ENCODE data around the gene PAQR5. TPM values are rescaled to one million over a fixed set of nuclear protein-coding genes. Genes with fewer than 3 reads are reported as not detected.

PAQR5 gene
- total RNA-seq, 2 donors from 2014 or later = 43.6 to 55.6 TPM

DNA sequence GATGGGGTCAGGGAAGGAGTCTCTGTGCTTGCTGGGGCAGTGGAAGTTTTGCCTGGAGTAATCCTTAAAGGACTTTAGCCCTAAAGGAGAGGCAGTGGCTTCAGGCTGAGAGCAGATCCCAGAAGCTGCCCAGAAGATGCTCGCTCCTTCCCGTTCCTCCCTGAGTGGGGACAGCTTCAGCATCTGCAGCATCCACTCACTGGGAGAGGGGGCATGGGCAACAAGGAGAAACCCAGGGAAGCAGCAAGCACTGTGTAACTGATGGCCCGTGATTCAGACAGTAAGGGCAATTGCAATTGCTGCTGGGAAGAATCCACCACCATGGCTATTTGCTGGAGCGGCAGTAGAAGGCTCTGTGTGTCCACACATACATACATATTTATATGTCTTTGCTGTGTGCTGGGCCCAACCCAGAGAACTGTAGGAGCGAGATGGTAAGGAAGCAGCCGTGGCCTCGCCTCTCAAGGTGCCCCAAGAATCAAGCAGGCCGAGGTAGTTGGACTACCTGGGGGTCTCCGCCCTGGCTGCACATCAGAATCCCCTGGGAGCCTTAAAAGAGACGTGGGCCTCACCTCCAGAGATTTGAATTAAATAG lies 5.8 kb upstream of the PAQR5 start:
- peaks cover 4% of the 10 kb centered on the region for H3K9me3 Mint-ChIP-seq
- peaks cover 30% of the 10 kb centered on the region for H3K27me3 Mint-ChIP-seq (ENCODE audit: insufficient read depth)
- peaks cover 47% of the 10 kb centered on the region for H3K4me1 Mint-ChIP-seq

DNA sequence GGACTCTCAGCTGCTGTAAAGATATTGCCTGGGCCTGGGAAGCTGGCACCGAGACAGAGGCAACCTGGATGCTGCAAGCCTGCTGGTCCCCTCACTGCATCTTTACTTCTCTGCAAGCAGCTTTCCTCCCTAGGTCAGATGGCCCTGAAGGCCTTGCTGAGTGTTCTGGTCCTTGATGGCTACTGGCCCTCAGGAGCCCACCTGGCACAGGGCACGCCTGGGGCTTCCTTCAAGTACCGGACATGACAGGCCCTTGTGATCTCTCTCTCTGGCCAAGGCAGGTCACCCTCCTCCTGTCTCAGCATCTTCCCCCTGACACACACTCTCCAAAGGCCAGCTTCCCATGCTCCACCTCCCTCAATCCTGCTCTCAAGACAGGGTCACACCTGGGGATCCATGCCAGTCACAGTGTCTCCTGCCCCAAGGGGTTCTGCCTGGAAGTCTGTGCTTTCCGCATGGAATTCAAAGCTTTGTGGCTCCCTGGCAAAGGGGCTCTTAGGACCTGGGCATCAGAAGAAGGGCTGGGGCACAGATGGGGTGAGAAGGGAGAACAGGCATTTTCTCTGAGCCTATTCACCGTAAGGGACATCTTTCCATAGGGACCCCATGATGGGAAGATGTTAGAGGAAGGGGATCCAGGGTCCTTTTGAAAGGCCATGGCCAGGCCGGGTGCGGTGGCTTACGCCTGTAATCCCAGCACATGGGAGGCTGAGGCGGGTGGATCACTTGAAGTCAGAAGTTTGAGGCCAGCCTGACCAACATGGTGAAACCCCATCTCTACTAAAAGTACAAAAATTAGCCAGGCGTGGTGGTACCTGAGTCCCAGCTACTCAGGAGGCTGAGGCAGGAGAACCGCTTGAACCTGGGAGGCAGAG lies 4.7 kb upstream of the PAQR5 start:
- H3K4me3 Mint-ChIP-seq = no peak overlapping the region
- Histone ChIP-seq H3K9ac (ENCODE audit: extremely low read depth, low read length, poor library complexity, severe bottlenecking) (no peak overlapping the region), H3K27ac (ENCODE audit: low read depth, low read length) (no peak overlapping the region), H3K4me1 (ENCODE audit: control insufficient read depth, insufficient read depth, low read length) (peaks cover 12% of the 10 kb centered on the region), H3K9me3 (ENCODE audit: control insufficient read depth, low read length) (no peaks in the 10 kb centered on the region), H3K36me3 (ENCODE audit: control insufficient read depth, insufficient read depth, low read length) (no peaks in the 10 kb centered on the region), H3K27me3 (ENCODE audit: control insufficient read depth, insufficient read depth, low read length, poor library complexity, severe bottlenecking) (peaks cover 21% of the 10 kb centered on the region), H3K4me3 (ENCODE audit: low read length) (no peak overlapping the region)
- no peak overlapping the region for H3K27ac Mint-ChIP-seq
- H3K36me3 Mint-ChIP-seq (ENCODE audit: low read depth) = no peaks in the 10 kb centered on the region
- peaks cover 4% of the 10 kb centered on the region for H3K9me3 Mint-ChIP-seq
- H3K4me1 Mint-ChIP-seq = peaks cover 42% of the 10 kb centered on the region
- DNase-seq = no peak
- peaks cover 34% of the 10 kb centered on the region for H3K27me3 Mint-ChIP-seq (ENCODE audit: insufficient read depth)
- whole genome bisulfite sequencing, 2 experiments (ENCODE audit: insufficient coverage in 1 of 2, insufficient read length in 1 of 2) = 96 to 97% methylated on average over 6 to 11 of the region's 11 CpGs
- TF ChIP-seq, protein P1, sequence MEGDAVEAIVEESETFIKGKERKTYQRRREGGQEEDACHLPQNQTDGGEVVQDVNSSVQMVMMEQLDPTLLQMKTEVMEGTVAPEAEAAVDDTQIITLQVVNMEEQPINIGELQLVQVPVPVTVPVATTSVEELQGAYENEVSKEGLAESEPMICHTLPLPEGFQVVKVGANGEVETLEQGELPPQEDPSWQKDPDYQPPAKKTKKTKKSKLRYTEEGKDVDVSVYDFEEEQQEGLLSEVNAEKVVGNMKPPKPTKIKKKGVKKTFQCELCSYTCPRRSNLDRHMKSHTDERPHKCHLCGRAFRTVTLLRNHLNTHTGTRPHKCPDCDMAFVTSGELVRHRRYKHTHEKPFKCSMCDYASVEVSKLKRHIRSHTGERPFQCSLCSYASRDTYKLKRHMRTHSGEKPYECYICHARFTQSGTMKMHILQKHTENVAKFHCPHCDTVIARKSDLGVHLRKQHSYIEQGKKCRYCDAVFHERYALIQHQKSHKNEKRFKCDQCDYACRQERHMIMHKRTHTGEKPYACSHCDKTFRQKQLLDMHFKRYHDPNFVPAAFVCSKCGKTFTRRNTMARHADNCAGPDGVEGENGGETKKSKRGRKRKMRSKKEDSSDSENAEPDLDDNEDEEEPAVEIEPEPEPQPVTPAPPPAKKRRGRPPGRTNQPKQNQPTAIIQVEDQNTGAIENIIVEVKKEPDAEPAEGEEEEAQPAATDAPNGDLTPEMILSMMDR (conservative IDR thresholded peaks at IDR 0.05) = no peak

More for the DNA sequence above, 5.8 kb upstream of the PAQR5 start:
- no peak overlapping the region for H3K27ac Mint-ChIP-seq
- 94 to 97% methylated on average over 8 to 10 of the region's 10 CpGs for WGBS, 2 experiments (ENCODE audit: insufficient coverage in 1 of 2, insufficient read length in 1 of 2)
- TF ChIP-seq, protein P1 (conservative IDR thresholded peaks at IDR 0.05) = no peak
- Histone ChIP-seq H3K36me3 (ENCODE audit: control insufficient read depth, insufficient read depth, low read length) (no peaks in the 10 kb centered on the region), H3K27me3 (ENCODE audit: control insufficient read depth, insufficient read depth, low read length, poor library complexity, severe bottlenecking) (peaks cover 15% of the 10 kb centered on the region), H3K4me3 (ENCODE audit: low read length) (no peak overlapping the region), H3K9me3 (ENCODE audit: control insufficient read depth, low read length) (no peaks in the 10 kb centered on the region), H3K9ac (ENCODE audit: extremely low read depth, low read length, poor library complexity, severe bottlenecking) (no peak overlapping the region), H3K4me1 (ENCODE audit: control insufficient read depth, insufficient read depth, low read length) (peaks cover 14% of the 10 kb centered on the region), H3K27ac (ENCODE audit: low read depth, low read length) (no peak overlapping the region)
- no peaks in the 10 kb centered on the region for H3K36me3 Mint-ChIP-seq (ENCODE audit: low read depth)
- no peak overlapping the region for H3K4me3 Mint-ChIP-seq
- DNase-seq = no peak

DNA sequence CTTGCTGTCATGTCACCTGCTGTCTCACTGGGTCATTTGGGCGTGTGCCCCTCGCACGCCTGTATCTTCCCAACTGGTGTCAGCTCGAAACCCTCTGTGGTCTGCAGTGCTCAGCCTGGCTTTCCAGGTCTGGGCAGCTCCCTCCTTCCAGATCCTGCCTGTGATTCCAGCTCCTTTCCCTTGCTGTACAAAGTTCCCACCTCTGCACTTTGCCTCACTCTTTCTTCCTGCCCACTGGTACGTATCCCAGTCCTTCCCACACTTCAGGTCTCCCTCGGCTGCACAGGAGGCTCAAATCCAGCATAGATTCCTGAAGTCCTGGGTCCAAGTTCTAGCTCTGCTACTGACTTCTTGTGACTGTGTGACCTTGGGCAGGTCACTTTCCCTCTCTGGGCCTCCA lies 2.1 kb upstream of the PAQR5 start:
- peaks cover under 1% of the 10 kb centered on the region for H3K4me1 ChIP-seq (ENCODE audit: control insufficient read depth, insufficient read depth, low read length)
- peaks cover 21% of the 10 kb centered on the region for H3K27me3 ChIP-seq (ENCODE audit: control insufficient read depth, insufficient read depth, low read length, poor library complexity, severe bottlenecking)
- no peak overlapping the region for H3K4me3 ChIP-seq (ENCODE audit: low read length)
- H3K27ac ChIP-seq (ENCODE audit: low read depth, low read length) = no peak overlapping the region
- peaks cover 4% of the 10 kb centered on the region for H3K9me3 Mint-ChIP-seq
- no peaks in the 10 kb centered on the region for H3K36me3 ChIP-seq (ENCODE audit: control insufficient read depth, insufficient read depth, low read length)
- no peaks in the 10 kb centered on the region for H3K9me3 ChIP-seq (ENCODE audit: control insufficient read depth, low read length)
- H3K27me3 Mint-ChIP-seq (ENCODE audit: insufficient read depth) = peaks cover 47% of the 10 kb centered on the region
- no peak for DNase-seq
- TF ChIP-seq, protein P1 (conservative IDR thresholded peaks at IDR 0.05) = no peak
- H3K27ac Mint-ChIP-seq = no peak overlapping the region
- H3K4me1 Mint-ChIP-seq = peaks cover 31% of the 10 kb centered on the region
- H3K4me3 Mint-ChIP-seq = no peak overlapping the region
- no peak overlapping the region for H3K9ac ChIP-seq (ENCODE audit: extremely low read depth, low read length, poor library complexity, severe bottlenecking)
- 91 to 96% methylated on average over 5 to 6 of the region's 6 CpGs for WGBS, 2 experiments (ENCODE audit: insufficient coverage in 1 of 2, insufficient read length in 1 of 2)
- peaks cover 3% of the 10 kb centered on the region for H3K36me3 Mint-ChIP-seq (ENCODE audit: low read depth)
